ENCODE results near the gene ARAP1.

- TF ChIP-seq YY1 (IDR thresholded peaks at IDR 0.05; ENCODE audit: insufficient read depth, insufficient read length) (no peak), ZNF274 (IDR thresholded peaks at IDR 0.05; ENCODE audit: low read depth, low read length) (no peak)
Measured at GRCh38 chr11:72647882-72648281, 104.3 kb downstream of the ARAP1 start.
